ENCODE measurements around the gene TLR6.

- no peak for TF ChIP-seq POLR2A (IDR thresholded peaks at IDR 0.05; ENCODE audit: low read length)
- no peak for TF ChIP-seq GATA1 (IDR thresholded peaks at IDR 0.05; ENCODE audit: low read depth, low read length)
Measured at GRCh38 chr4:38800366-38800765, 56.3 kb downstream of the TLR6 start.
